Activated gamma-delta T cell treated with Interleukin-2 at 50 U/mL for 16 hours (primary cell): ENCODE results near the gene SPC24.

Experiments
- DNase-seq: peaks from one replicate; pipeline ENCODE4 v3.0.0-alpha.2; 2020

SPC24 gene

GRCh38 chr19:11155373-11156120 is at the start of gene SPC24:
Gene SPC24 (minus strand): TSS chr19:11155782. CDS start chr19:11155776, 6 bp downstream.
- DNase-seq: peak; percentile 89

- DNase-seq: no peak
Observed at GRCh38 chr19:11204943-11205349, 49.4 kb upstream of the SPC24 start.

- DNase-seq: no peak
Observed at GRCh38 chr19:11204076-11204602, 48.6 kb upstream of the SPC24 start.

- peak; percentile 21 for DNase-seq
Observed at GRCh38 chr19:11203194-11204075, 47.9 kb upstream of the SPC24 start.

GRCh38 chr19:11202488-11203193 is 47.1 kb upstream of the SPC24 start:
- DNase-seq: no peak

GRCh38 chr19:11201791-11202190 is 46.2 kb upstream of the SPC24 start:
- no peak for DNase-seq

GRCh38 chr19:11200931-11201330 is 45.3 kb upstream of the SPC24 start:
- DNase-seq: no peak

- no peak for DNase-seq
Observed at GRCh38 chr19:11200015-11200574, 44.5 kb upstream of the SPC24 start.

- no peak for DNase-seq
Observed at GRCh38 chr19:11199517-11199916, 43.9 kb upstream of the SPC24 start.

GRCh38 chr19:11198769-11199424 is 43.3 kb upstream of the SPC24 start:
- DNase-seq: no peak

- DNase-seq: no peak
Observed at GRCh38 chr19:11198175-11198534, 42.6 kb upstream of the SPC24 start.

- peak; percentile 66 for DNase-seq
Observed at GRCh38 chr19:11197291-11198174, 42.0 kb upstream of the SPC24 start, which contains the start of gene KANK2. Gene KANK2 (minus strand): TSS chr19:11197545. CDS start chr19:11194511, 3,034 bp downstream.

GRCh38 chr19:11196406-11197287 is 41.1 kb upstream of the SPC24 start:
- DNase-seq: no peak

- DNase-seq: no peak
Observed at GRCh38 chr19:11195681-11196080, 40.1 kb upstream of the SPC24 start.

- DNase-seq: no peak
Observed at GRCh38 chr19:11194656-11195558, 39.3 kb upstream of the SPC24 start.

GRCh38 chr19:11194173-11194572 is 38.6 kb upstream of the SPC24 start:
- DNase-seq: no peak

- no peak for DNase-seq
Observed at GRCh38 chr19:11192957-11193939, 37.7 kb upstream of the SPC24 start.

- no peak for DNase-seq
Observed at GRCh38 chr19:11191934-11192333, 36.4 kb upstream of the SPC24 start.
